GM19025 (cell line): ENCODE data around the gene RPTOR.

Source experiments
- ATAC-seq: cut with Tn5 transposase; IDR thresholded peaks from one replicate; pipeline ENCODE4 v1.9.1; 2021; ENCODE audit warnings: mild to moderate bottlenecking, low read depth, moderate library complexity; ENCODE audit not compliant: unreplicated experiment

RPTOR gene

DNA sequence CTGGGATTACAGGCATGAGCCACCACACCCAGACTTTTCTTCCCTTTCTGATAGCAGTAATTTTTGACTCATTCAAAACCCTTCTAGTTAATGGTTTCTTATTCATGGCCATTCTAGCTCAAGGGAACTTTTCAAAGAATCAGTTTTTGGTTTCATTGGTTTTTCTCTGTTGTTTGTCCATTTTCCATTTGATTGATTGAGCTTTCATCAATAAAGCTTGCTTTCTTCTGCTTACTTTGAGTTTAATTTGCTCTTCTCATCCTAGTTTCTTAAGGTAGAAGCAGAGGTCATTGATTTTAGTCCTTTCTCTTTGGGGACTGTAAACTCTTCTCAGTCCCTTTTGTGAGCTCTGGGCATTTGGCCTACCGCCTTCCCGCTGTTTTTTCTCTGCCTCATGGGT lies 365.0 kb downstream of the RPTOR start:
- no peak for ATAC-seq

DNA sequence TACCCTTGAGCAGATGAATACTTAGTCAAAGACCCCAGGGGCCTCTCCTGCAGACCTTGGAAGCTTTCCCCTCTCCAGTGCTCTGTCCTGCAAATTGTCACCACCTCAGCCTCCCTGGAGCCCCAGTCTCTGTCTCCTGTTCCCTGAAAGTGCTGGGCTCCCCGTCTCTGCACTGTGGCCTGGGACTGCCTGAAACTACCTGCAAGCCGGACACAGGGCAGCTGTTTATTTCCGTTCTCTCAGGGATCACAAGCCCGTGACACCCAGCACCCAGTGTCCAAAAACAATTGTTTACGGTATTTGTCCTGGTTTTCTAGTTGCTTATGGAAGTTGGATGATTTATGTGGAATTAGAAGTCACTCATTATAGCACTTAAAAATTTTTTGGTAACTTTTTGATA lies 365.4 kb downstream of the RPTOR start:
- ATAC-seq: no peak

DNA sequence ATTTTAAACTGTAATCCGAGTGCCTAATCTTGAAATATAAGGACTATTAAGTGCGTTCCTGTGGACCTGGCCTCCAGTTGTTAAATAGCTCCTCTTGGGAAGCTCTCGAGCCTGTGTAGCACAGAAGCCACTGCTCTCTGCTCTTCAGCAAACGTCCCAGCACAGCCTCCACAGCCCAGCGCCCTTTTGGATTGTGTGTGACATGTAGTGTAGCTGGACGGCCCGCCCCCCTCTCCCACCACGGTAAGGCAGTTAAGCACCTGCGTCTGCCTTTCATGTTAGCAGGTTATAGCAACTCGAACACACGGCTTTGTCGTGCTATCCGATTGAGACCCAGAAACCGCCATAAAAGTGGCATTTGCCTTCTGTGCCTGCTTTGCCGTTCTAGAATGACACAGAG lies 367.8 kb downstream of the RPTOR start:
- ATAC-seq: no peak

DNA sequence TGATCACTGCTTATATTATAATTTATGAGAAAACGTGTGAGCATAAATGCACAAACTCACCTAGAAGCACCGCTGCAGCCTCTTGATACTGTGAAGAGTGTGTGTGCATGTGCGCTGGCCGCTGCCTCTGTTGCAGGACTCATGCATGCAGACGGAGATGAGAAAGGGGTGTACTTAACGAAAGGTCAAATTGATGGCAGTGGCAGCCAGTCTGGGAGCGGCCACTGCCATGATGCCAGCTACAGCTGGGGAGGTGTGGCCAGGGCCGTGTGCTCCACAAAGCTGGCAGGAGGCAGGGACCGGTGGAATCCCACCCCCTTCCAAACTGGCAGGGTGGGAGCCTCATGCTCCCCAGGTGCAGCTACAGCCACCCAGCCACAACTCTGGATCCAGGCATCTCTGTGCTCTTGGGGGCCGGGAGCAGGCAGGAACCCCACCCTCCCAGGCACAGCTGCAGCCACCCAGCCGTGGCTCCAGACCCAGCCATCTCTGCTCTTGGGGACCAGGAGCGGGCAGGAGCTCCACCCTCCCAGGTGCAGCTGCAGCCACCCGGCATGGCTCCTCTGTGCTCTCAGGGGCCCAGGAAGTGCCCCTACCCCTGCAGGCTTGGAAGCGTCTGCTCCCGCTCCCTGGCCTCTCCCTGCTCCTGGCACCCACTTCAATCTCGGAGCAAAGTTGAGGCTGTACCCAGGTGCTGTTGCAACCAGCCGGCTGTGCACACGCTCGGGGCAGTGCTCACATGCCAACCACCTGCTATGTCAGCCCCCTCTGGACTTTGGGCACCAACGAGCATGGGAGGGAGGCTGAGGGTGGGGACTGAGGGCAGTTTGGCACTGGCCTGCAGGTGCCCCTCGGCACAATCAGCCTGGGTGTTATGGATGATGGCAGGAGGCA lies 369.5 kb downstream of the RPTOR start:
- ATAC-seq: no peak

DNA sequence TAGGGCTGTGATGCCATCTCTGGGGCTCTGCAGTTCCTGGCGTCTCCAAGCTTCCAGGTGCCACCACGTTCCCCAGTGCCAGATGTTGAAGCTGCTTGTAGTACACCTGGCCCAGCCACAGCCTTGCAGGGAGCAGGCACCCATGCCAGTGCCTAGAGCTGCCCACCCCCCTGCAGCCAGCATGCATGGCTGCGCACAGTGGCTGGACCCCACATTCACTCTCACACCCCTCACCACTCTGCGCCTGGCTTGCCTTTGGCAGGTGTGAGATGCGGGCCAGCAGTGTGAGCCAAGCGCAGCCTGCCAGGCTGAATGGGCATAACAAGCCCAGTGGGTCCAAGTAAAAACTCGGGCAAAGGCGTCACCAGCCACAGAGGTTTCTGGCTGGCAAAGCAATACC lies 371.6 kb downstream of the RPTOR start:
- no peak for ATAC-seq

DNA sequence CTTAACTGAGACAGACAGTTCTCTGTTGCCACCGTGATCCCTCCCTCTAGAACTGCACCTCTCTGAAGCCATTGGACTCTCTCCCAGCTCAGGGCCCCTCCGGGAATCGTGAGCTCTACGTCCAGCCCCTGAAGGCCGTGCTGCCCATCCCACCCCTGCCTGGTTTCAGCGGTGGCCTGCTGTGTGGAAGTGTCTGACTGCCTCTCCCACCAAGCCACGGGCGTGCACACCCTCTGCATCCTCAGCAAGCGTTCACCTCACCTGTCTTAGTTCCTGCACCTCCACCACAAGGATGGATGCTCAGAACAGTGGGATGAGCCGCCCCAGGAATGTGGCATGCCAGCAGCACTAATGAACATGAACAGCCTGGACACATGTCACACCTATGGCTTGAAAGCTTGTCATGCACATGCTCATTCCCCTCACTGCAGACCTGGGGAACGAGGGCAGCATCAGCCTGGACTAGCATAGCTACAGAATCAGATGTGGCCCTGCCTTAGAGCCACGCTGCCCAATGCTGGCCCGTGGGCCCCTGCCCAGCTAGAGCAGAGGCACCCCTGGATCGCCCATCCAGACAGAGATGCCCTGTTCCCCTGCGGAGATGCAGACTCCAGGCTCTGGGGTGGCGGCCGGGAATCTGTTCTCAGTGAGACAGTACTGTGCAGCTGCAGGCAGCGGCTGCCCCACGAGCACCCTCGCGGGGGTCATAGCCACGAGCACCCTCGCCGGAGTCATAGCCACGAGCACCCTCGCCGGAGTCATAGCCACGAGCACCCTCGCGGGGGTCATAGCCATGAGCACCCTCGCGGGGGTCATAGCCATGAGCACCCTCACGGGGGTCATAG lies 373.3 kb downstream of the RPTOR start:
- no peak for ATAC-seq

DNA sequence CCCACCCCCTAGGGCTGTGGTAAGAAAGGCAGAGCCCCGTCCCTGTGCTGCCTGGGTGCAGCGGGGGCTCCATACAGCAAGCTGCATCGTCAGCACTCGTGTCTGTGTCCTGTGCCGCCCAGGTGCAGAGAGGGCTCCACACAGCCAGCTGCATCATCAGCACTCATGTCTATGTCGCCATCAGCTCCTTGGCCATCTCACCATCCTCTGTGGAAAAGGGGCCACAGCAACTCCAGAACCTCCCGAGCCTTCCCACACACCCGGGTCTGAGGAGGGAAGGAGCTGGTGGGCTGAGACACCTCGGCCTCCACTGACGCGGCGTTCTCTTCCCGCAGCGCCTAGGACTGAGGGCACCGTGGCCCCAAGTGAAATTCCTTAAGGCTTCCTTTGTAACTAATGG lies 374.1 kb downstream of the RPTOR start:
- no peak for ATAC-seq

DNA sequence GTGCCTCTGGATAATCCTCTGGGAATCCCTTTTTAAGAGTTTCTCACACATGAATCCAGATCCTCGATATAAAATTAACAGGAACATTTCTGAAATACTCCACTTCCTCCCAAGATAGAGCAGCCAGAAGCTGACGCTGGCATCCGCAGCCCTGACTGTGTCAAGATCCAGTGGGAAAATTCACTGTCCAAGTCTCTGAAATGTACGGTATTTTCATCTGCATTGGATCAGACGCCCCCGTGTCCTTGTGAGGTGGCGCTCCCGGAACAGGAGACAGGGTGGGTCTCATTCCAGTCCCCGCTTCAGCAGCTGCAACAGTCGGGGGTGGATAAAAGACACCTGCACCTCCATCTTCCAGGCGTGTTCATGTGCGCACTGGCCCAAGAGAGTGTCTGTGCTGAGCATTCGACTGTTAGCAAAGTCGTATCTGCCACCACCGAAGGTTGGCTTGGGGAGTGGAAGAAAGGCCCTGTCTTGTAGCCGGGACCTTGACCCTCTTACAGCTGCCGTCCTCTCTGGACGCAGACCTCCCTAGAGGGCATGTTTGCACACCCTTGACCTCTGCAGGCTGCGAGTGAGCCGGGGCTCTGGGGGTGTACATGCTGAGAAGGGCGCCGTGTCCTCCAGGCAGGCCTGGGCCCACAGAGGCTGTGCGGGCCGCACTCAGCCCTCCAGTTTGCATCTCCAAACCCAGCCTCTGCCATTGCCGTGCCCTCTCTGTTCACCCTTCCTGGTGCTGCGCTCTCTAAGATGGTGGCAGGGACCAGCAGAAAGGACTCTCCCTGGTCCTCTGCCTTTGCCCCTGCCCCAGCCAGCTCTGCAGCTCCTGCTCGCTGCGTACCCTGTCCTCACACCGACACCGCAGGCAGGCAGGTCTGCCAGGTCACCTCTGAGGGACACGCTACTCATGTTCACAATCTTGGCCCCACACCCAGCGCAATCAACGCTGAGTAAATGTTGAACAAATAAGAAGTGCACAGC lies 375.0 kb downstream of the RPTOR start:
- ATAC-seq: no peak

DNA sequence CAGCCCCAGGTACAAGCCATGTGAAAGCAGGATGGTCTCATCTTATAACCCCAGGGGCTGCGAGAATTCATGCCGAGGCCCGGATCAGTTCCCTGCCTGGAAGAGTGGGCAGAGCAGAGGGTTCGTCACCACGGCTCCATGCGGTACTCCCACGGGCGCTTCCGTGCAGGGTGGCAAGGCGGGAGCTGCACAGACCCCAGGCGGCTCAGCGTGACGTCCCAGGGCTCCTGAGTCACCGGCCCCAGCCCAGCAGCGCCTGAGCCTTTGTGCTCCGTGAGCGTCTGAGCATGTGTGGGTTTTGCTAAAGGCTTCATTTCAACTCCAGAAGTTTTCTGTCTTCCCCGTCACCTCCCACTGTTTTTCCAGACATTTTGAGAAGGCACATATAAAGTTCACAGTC lies 375.8 kb downstream of the RPTOR start:
- ATAC-seq: no peak

DNA sequence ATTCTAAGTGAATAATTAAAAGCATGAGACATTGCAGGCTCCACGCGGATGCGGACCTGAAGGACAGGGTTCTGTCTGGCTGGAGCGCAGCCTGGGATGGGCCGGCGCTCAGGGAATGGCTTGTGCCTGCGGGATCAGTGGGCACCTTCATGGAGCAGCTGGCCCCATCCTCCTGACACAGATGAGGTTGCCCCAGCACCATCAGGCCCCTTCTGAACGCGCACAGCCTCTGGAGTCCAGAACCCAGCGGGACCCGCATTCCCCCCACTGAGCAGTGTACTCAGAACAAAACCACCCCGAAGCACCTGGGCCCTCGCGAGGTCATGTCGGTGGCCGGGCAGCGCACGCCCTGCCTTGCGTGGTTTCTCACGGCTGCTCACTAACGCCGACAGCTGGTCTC lies 376.5 kb downstream of the RPTOR start:
- ATAC-seq: no peak

DNA sequence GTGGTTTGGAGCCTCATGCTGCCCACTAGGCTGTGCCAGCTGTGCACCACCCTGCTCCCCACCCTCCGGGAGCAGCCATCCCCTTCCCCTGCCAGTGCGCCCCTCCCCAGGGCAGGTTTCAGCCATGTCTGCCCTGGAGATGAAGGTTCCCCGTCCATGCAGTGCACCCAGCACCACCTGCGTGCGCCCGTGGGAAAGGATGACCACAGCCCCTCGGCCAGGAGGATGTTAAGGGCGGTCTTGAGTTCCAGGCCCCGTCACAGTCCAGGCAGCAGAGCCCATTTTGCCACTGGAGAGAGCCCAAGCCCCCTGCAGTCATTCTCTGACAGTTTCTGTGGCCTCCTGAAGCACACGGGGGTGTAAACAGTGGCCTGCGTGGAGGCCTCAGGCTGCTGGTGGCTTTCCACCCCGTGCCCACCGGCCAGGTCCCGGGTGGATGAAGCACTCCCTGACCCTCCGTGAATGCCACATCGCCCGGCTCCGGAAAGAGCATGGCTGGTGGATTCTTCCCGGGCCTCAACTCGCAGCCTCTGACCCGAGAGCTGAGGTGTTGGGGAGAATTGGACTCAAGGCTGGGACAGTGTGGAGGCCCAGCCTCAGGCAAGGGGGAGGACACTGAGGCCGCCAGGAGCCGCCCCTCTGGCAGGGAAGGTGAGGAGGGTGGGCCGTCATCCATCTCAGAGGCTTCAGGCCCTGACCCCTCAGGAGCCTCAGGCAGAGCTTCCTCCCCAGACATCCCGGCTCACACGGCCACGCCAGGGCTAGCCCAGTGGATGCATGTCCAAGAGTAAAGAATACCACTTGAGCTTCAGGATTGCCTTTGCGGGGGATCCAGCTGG lies 377.3 kb downstream of the RPTOR start:
- ATAC-seq: no peak

DNA sequence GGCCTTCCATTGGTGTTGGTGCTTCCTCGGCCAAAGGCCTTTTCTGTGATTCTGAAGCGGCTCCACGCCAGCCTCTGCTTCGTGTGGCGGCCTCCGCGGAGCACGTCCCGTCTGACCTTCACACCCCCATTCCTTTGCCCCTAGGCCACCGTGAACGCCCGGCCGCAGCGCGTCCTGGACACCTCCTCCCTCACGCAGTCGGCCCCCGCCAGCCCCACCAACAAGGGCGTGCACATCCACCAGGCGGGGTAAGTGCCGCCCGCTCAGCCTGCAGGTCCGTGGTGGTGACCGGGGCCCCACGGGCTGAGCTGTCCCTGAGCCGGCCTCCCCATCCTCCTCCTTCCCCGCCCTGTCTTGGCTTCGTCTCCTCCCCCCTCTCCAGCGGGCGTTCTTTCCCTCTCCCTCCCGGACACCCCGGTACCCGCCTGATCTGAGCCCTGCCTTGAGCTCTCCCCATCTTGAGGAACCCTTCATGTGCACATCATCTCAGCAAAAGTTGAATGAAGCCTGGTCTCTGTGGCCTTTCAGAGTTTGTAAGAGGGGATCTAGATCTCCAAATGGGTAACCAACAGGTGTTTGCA lies 378.0 kb downstream of the RPTOR start:
- ATAC-seq: no peak

DNA sequence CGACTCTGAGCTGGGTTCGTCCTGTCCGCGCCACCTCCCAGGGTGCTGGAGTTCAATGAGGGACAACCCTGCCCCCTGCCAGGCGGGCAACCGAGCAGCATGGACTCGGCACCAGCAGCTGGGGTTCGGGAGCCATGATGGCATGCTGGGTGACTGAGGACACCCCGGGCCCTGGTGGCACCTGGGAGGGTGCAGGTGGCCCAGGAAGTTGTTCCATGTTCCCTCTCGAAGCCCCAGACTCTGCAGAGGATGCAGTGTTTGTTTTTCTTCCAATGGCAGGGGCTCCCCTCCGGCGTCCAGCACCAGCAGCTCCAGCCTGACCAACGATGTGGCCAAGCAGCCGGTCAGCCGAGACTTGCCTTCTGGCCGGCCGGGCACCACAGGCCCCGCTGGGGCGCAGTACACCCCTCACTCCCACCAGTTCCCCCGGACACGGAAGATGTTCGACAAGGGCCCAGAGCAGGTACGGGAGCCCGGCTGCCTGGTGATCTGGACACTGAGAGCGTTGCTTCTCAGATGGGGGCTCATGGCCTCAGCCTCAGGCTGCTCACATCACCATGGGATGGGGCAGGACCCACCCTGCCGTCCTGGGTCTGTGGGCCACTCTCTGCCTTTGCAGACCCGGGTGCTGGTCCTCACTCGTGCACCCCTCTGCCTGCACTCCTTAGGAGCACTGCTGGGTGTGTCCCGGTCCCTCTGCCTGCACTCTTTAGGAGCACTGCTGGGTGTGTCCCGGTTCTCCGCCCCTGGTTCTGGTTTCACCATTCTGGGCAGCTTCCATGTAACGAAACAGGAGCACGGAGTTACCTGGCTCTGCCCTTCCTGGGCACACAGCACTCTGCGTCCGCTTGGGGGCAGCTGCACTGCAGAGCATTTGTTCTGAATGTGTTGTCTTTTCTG lies 378.8 kb downstream of the RPTOR start:
- ATAC-seq: no peak

DNA sequence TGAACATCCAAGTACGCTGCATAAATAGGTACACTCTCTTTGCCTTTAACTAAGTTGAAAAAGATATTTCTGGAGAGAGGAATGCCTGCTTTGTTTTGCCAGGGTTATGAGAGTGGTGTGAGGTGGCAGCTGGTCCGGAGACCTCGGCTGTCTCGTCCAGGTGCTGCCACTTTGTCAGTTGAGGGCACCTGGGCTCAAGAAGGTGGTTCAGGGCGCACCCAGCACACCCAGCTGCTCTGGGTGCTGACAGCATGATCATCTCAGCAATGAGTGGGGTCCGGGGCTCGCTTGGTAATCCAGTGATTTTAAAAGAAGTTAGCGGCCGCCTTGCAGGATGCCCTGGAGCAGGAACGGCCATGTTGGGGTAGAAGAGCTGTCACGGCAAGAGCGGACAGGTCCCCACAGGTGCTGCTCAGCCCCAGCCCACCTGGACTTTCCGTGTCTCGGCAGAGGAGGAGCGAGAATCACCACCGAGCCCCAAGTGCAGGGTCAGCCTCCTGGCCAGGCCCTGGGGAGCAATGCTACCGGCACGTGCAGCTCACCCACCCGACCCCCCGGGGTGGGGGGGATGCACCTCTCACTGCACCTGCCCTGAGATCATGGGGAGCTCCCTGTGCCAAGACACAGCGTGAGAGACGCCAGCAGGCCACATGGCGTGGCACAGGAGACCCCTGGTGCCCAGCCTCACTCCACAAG lies 379.6 kb downstream of the RPTOR start:
- no peak for ATAC-seq

DNA sequence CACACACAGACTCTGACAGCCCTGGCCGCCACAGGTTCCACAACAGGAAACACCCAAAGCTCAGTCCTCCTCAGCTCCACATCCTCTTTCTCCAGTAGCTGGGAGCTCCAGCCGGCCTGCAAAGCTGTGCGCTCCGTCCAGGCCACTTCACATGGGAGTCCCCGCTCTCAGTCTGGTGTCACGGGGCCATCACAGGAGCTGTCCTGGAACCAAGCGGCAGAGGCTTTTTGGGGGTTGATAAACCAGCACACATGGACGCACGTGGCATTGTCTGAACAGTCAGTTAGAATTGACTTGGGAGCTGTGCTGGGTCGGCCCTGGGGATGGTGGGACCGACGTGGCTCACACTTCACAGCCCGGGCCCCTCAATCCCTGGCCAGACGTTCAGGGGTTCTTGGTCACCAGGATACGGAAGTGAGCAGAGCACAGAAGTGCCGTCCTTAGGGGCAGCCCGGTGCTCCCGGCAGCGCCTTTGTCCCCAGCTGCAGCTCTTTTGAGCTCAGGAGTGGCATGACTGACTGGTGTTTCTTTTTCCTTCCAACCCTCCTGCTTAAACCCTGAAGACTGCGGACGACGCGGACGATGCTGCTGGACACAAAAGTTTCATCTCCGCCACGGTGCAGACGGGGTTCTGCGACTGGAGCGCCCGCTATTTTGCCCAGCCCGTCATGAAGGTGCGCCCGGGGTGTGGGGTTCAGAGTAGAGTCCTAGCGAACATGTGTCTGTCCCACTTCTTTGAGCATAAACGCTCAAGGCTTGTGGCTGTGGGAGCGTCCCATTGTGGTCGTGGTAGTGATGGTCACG lies 380.4 kb downstream of the RPTOR start:
- no peak for ATAC-seq

DNA sequence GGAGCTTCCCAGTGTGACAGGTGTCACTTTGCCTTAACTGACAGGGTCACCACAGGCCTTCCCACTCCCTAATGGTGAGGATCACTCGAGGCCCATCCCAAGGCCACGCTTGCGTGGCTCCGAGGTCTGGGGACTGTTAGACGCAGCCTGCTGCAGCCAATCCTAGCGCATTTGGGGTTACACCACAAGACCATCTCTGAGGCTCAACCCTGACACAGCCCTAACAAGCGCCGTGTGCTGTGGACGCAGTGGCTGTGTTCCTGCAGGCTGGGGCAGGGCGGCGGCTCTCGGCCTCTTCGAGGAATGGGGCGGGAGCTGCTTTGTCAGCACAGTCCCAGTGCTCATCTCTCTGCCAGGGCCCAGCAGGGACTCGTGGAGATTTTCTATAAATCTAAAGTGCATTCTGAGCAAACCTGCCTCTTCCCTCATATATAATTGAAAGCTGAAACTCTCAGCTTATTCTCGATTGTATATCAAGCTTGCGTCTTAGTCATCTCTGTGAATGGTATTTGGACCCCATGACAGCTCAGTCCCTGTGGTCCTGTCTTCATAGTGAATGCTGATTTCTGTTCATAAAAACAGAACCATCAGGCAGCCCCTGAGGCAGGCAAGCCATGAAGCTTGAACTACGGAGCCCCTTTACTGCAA lies 381.2 kb downstream of the RPTOR start:
- no peak for ATAC-seq
